Left ventricle myocardium inferior (tissue), 1 donor: ENCODE measurements around the gene EPC2. TPM values are rescaled to one million over a fixed set of nuclear protein-coding genes. Genes with fewer than 3 reads are reported as not detected.
"Not testable (repeated sequence)": the region's sequence is repeated elsewhere in the genome, so short reads cannot be mapped to it uniquely, and the experiment has no call there.

Experiments used
- DNase-seq: peaks from one replicate; pipeline ENCODE4 v3.0.0-alpha.2; 2020
- H3K27ac ChIP-seq: fragments of 200-600 bp; replicated peaks from 2 replicates; pipeline ENCODE4 v1.8.0; 2021
- H3K27me3 ChIP-seq: fragments of 200-600 bp; 2 replicates; pipeline ENCODE4 v1.8.0; 2021; ENCODE audit warnings: low read depth
- H3K36me3 ChIP-seq: fragments of 200-600 bp; 2 replicates; pipeline ENCODE4 v1.8.0; 2021
- H3K4me1 ChIP-seq: fragments of 200-600 bp; 2 replicates; pipeline ENCODE4 v1.8.0; 2021
- H3K4me3 ChIP-seq: fragments of 200-600 bp; 2 replicates; pipeline ENCODE4 v1.8.0; 2021; ENCODE audit warnings: mild to moderate bottlenecking, moderate library complexity
- H3K9me3 ChIP-seq: fragments of 200-600 bp; replicated peaks from 2 replicates; pipeline ENCODE4 v1.8.0; 2021
- CTCF ChIP-seq: fragments of 200-600 bp; IDR thresholded peaks from 2 replicates; pipeline ENCODE4 v1.8.0; 2021; ENCODE audit warnings: antibody characterized with exemption, mild to moderate bottlenecking, borderline replicate concordance
- intact Hi-C: fragments of 100-400 bp; cut with micrococcal nuclease; formaldehyde crosslinking; loops from one replicate; pipeline ENCODE4 v1.11.0; 2022
- total RNA-seq: library from RNA; stranded (reverse); fragmentation: NEBNext Ultra II Directional; extraction: Animal tissue kit (Norgen Biotek cat#: 25700); gene quantifications from one replicate; pipeline ENCODE4 v1.2.1, GENCODE V29; 2021
- donor health status: DM: no; HTN: yes; CAD: no; lungs with severe emphysema.

Gene EPC2
- total RNA-seq, 1 donor from 2014 or later, result 22.0 TPM

GRCh38 chr2:148684507-148684906, 40.0 kb downstream of the EPC2 start:
- no peak for TF ChIP-seq CTCF
- no peaks in the 10 kb centered on the region for H3K36me3 ChIP-seq
- H3K27ac ChIP-seq, result no peak overlapping the region
- H3K27me3 ChIP-seq, result no peaks in the 10 kb centered on the region
- no peak for DNase-seq
- intact Hi-C loops, result no loop called here
- peaks cover 32% of the 10 kb centered on the region for H3K4me1 ChIP-seq
- H3K9me3 ChIP-seq, result peaks cover 5% of the 10 kb centered on the region
- H3K4me3 ChIP-seq, result no peak overlapping the region

- intact Hi-C loops, result no loop called here
- no peaks in the 10 kb centered on the region for H3K9me3 ChIP-seq
- no peak for TF ChIP-seq CTCF
- peaks cover 19% of the 10 kb centered on the region for H3K36me3 ChIP-seq
- no peaks in the 10 kb centered on the region for H3K27me3 ChIP-seq
- no peak overlapping the region for H3K4me3 ChIP-seq
- DNase-seq, result no peak
- peaks cover 23% of the 10 kb centered on the region for H3K4me1 ChIP-seq
- no peak overlapping the region for H3K27ac ChIP-seq
Observed at GRCh38 chr2:148687543-148687942, 43.0 kb downstream of the EPC2 start.

- H3K9me3 ChIP-seq, H3K4me3 ChIP-seq, H3K27ac ChIP-seq, DNase-seq, intact Hi-C loops, H3K27me3 ChIP-seq: not testable (repeated sequence)
- H3K36me3 ChIP-seq, result peaks cover 19% of the 10 kb centered on the region
- H3K4me1 ChIP-seq, result peaks cover 23% of the 10 kb centered on the region
Observed at GRCh38 chr2:148688011-148688410, 43.5 kb downstream of the EPC2 start.

- no peaks in the 10 kb centered on the region for H3K27me3 ChIP-seq
- DNase-seq, result no peak
- intact Hi-C loops, result no loop called here
Observed at GRCh38 chr2:148696985-148697384, 52.4 kb downstream of the EPC2 start.

GRCh38 chr2:148699830-148700229, 55.3 kb downstream of the EPC2 start:
- TF ChIP-seq CTCF, result no peak
- no peak for DNase-seq
- Histone ChIP-seq H3K4me3 (no peak overlapping the region), H3K36me3 (peaks cover 12% of the 10 kb centered on the region), H3K27ac (no peak overlapping the region), H3K27me3 (no peaks in the 10 kb centered on the region), H3K4me1 (peaks cover 4% of the 10 kb centered on the region), H3K9me3 (peaks cover 33% of the 10 kb centered on the region)
- intact Hi-C loops, result no loop called here

More at GRCh38 chr2:148696985-148697384, 52.4 kb downstream of the EPC2 start:
- peaks cover 12% of the 10 kb centered on the region for H3K36me3 ChIP-seq
- peaks cover 29% of the 10 kb centered on the region for H3K9me3 ChIP-seq
- H3K4me1 ChIP-seq, result no peaks in the 10 kb centered on the region
- no peak overlapping the region for H3K27ac ChIP-seq
- TF ChIP-seq CTCF, result no peak
- no peak overlapping the region for H3K4me3 ChIP-seq

- no peak for DNase-seq
- no peaks in the 10 kb centered on the region for H3K27me3 ChIP-seq
- H3K9me3 ChIP-seq, result peaks cover 33% of the 10 kb centered on the region
- intact Hi-C loops, result no loop called here
- peaks cover 4% of the 10 kb centered on the region for H3K4me1 ChIP-seq
- no peak for TF ChIP-seq CTCF
- peaks cover 20% of the 10 kb centered on the region for H3K36me3 ChIP-seq
- H3K27ac ChIP-seq, result no peak overlapping the region
- H3K4me3 ChIP-seq, result no peak overlapping the region
Observed at GRCh38 chr2:148701039-148701438, 56.5 kb downstream of the EPC2 start.
